Measurements from ENCODE around the gene SNX30. TPM values are rescaled to one million over a fixed set of nuclear protein-coding genes. Genes with fewer than 3 reads are reported as not detected.

Gene SNX30
- total and polyA plus RNA-seq, 9 donors, result 7.0 to 10.9 (median 10.4) TPM

- DNase-seq, result peak; percentile 67
- H3K4me3 ChIP-seq (ENCODE audit: low read length), result no peak overlapping the region
- H3K4me1 ChIP-seq (ENCODE audit: control insufficient read depth, insufficient read depth, low read length), result peaks cover 39% of the 10 kb centered on the region
- no peaks in the 10 kb centered on the region for H3K9me3 ChIP-seq (replicated peaks; ENCODE audit: control insufficient read depth, low read depth, low read length)
- peaks cover 5% of the 10 kb centered on the region for H3K36me3 ChIP-seq (ENCODE audit: control insufficient read depth, insufficient read depth, low read length)
- H3K27me3 ChIP-seq (ENCODE audit: control insufficient read depth, insufficient read depth, low read length), result no peaks in the 10 kb centered on the region
- peak overlapping the region; percentile 63 for H3K27ac ChIP-seq (ENCODE audit: low read length)
- WGBS (ENCODE audit: insufficient coverage), result 74% methylated on average over 6 of the region's 13 CpGs
These were observed 102.4 kb downstream of the SNX30 start for GRCh38 chr9:112852741-112853504.

DNA sequence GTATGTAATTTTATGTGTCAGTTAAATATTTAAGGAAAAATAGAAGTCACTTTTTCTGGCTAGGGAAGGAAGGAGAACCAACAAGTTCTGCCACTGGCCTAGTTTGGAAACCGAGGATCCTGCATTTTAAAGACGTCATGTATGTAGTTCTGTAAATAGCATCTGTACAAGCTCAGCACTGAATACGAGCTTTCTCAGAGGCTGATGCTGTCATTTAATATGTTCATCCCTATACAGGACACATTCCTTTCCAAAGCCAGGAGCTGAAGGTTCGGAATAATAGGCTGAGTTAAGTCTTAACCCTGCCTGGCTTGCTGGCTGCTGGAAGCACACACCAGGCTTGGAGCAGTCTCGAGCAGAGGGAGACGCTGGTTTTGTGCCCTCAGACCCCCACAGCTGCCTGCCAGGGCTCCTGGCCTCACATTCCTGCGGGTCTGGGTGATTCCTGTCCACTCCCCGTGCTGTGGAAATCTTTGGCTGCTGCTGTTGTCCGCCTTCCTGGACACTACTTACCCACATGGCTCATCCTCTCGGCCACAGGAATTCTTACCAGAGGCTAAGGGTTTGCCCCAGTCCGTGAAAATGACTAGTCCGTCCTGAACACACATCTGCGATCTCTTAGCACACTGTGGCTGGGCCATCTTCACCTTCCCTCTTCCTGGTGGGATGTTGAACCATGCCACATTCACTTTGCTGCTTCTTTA is 103.5 kb downstream of the SNX30 start:
- Histone ChIP-seq H3K27me3 (ENCODE audit: control insufficient read depth, insufficient read depth, low read length) (no peaks in the 10 kb centered on the region), H3K4me3 (ENCODE audit: low read length) (no peak overlapping the region), H3K36me3 (ENCODE audit: control insufficient read depth, insufficient read depth, low read length) (peaks cover 5% of the 10 kb centered on the region), H3K9me3 (replicated peaks; ENCODE audit: control insufficient read depth, low read depth, low read length) (no peaks in the 10 kb centered on the region), H3K4me1 (ENCODE audit: control insufficient read depth, insufficient read depth, low read length) (peaks cover 39% of the 10 kb centered on the region), H3K27ac (ENCODE audit: low read length) (peak overlapping the region; percentile 71)
- 72% methylated on average over 10 of the region's 13 CpGs for WGBS (ENCODE audit: insufficient coverage)
- DNase-seq, result peak; percentile 42

GRCh38 chr9:112854657-112855056 is 104.1 kb downstream of the SNX30 start:
- Histone ChIP-seq H3K4me3 (ENCODE audit: low read length) (no peak overlapping the region), H3K4me1 (ENCODE audit: control insufficient read depth, insufficient read depth, low read length) (peaks cover 39% of the 10 kb centered on the region), H3K27me3 (ENCODE audit: control insufficient read depth, insufficient read depth, low read length) (no peaks in the 10 kb centered on the region), H3K36me3 (ENCODE audit: control insufficient read depth, insufficient read depth, low read length) (peaks cover 5% of the 10 kb centered on the region), H3K9me3 (replicated peaks; ENCODE audit: control insufficient read depth, low read depth, low read length) (no peaks in the 10 kb centered on the region), H3K27ac (ENCODE audit: low read length) (peak overlapping the region; percentile 71)
- 81% methylated on average over 4 of the region's 10 CpGs for WGBS (ENCODE audit: insufficient coverage)
- DNase-seq, result no peak

- H3K4me3 ChIP-seq (ENCODE audit: low read length), result no peak overlapping the region
- H3K36me3 ChIP-seq (ENCODE audit: control insufficient read depth, insufficient read depth, low read length), result no peaks in the 10 kb centered on the region
- WGBS (ENCODE audit: insufficient coverage), result 89% methylated on average over 8 of the region's 8 CpGs
- no peaks in the 10 kb centered on the region for H3K27me3 ChIP-seq (ENCODE audit: control insufficient read depth, insufficient read depth, low read length)
- H3K27ac ChIP-seq (ENCODE audit: low read length), result no peak overlapping the region
- peaks cover 39% of the 10 kb centered on the region for H3K4me1 ChIP-seq (ENCODE audit: control insufficient read depth, insufficient read depth, low read length)
- DNase-seq, result no peak
- H3K9me3 ChIP-seq (replicated peaks; ENCODE audit: control insufficient read depth, low read depth, low read length), result no peaks in the 10 kb centered on the region
These were observed 105.6 kb downstream of the SNX30 start for GRCh38 chr9:112856200-112856599.

- DNase-seq, result no peak
- H3K4me3 ChIP-seq (ENCODE audit: low read length), result no peak overlapping the region
- H3K27ac ChIP-seq (ENCODE audit: low read length), result no peak overlapping the region
- 69% methylated on average over 13 of the region's 14 CpGs for WGBS (ENCODE audit: insufficient coverage)
- peaks cover 39% of the 10 kb centered on the region for H3K4me1 ChIP-seq (ENCODE audit: control insufficient read depth, insufficient read depth, low read length)
- no peaks in the 10 kb centered on the region for H3K36me3 ChIP-seq (ENCODE audit: control insufficient read depth, insufficient read depth, low read length)
- H3K27me3 ChIP-seq (ENCODE audit: control insufficient read depth, insufficient read depth, low read length), result no peaks in the 10 kb centered on the region
- no peaks in the 10 kb centered on the region for H3K9me3 ChIP-seq (replicated peaks; ENCODE audit: control insufficient read depth, low read depth, low read length)
These were observed 106.3 kb downstream of the SNX30 start for GRCh38 chr9:112856843-112857242.

GRCh38 chr9:112858005-112858404 is 107.4 kb downstream of the SNX30 start:
- peaks cover 35% of the 10 kb centered on the region for H3K4me1 ChIP-seq (ENCODE audit: control insufficient read depth, insufficient read depth, low read length)
- H3K9me3 ChIP-seq (replicated peaks; ENCODE audit: control insufficient read depth, low read depth, low read length), result no peaks in the 10 kb centered on the region
- H3K4me3 ChIP-seq (ENCODE audit: low read length), result no peak overlapping the region
- H3K27ac ChIP-seq (ENCODE audit: low read length), result no peak overlapping the region
- no peaks in the 10 kb centered on the region for H3K27me3 ChIP-seq (ENCODE audit: control insufficient read depth, insufficient read depth, low read length)
- H3K36me3 ChIP-seq (ENCODE audit: control insufficient read depth, insufficient read depth, low read length), result no peaks in the 10 kb centered on the region
- WGBS (ENCODE audit: insufficient coverage), result 85% methylated on average over 3 of the region's 6 CpGs
- no peak for DNase-seq

DNA sequence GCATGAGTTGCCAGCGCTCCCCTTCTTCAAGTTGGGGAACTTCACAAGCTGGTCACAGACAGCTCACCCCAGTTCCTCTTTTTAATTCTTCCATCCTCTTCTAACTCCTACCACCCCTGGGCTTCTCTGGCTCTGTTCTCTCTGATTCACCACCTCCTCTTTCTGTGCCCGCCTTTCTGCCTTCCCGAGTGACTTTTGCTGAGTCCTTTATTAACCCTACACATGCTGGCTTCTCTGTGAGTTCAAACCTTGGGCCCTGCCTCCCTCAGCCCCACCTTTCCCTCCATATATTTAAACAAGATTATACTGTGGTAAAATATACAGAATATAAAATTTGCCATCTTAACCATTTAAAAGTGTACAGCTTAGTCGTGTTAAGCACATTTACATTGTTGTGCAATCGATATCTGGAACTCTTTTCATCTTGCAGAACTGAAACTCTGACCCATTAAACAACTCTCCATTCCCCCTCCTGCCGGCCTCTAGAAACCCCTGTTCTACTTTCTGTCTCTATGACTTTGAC is 108.1 kb downstream of the SNX30 start:
- Histone ChIP-seq H3K4me3 (ENCODE audit: low read length) (no peak overlapping the region), H3K9me3 (replicated peaks; ENCODE audit: control insufficient read depth, low read depth, low read length) (no peaks in the 10 kb centered on the region), H3K27ac (ENCODE audit: low read length) (no peak overlapping the region), H3K4me1 (ENCODE audit: control insufficient read depth, insufficient read depth, low read length) (peaks cover 30% of the 10 kb centered on the region), H3K27me3 (ENCODE audit: control insufficient read depth, insufficient read depth, low read length) (no peaks in the 10 kb centered on the region), H3K36me3 (ENCODE audit: control insufficient read depth, insufficient read depth, low read length) (no peaks in the 10 kb centered on the region)
- peak; percentile 59 for DNase-seq
- 57% methylated on average over 5 of the region's 6 CpGs for WGBS (ENCODE audit: insufficient coverage)

GRCh38 chr9:112860451-112860850 is 109.9 kb downstream of the SNX30 start:
- DNase-seq, result no peak
- Histone ChIP-seq H3K36me3 (ENCODE audit: control insufficient read depth, insufficient read depth, low read length) (peaks cover 8% of the 10 kb centered on the region), H3K9me3 (replicated peaks; ENCODE audit: control insufficient read depth, low read depth, low read length) (no peaks in the 10 kb centered on the region), H3K27me3 (ENCODE audit: control insufficient read depth, insufficient read depth, low read length) (no peaks in the 10 kb centered on the region), H3K27ac (ENCODE audit: low read length) (no peak overlapping the region), H3K4me1 (ENCODE audit: control insufficient read depth, insufficient read depth, low read length) (peaks cover 12% of the 10 kb centered on the region), H3K4me3 (ENCODE audit: low read length) (no peak overlapping the region)
- WGBS (ENCODE audit: insufficient coverage), result 100% methylated on average over 1 of the region's 1 CpG

GRCh38 chr9:112861155-112861554 is 110.6 kb downstream of the SNX30 start:
- DNase-seq, result no peak
- Histone ChIP-seq H3K36me3 (ENCODE audit: control insufficient read depth, insufficient read depth, low read length) (peaks cover 12% of the 10 kb centered on the region), H3K4me3 (ENCODE audit: low read length) (no peak overlapping the region), H3K27ac (ENCODE audit: low read length) (peak overlapping the region; percentile 31), H3K4me1 (ENCODE audit: control insufficient read depth, insufficient read depth, low read length) (peaks cover 11% of the 10 kb centered on the region), H3K27me3 (ENCODE audit: control insufficient read depth, insufficient read depth, low read length) (no peaks in the 10 kb centered on the region), H3K9me3 (replicated peaks; ENCODE audit: control insufficient read depth, low read depth, low read length) (no peaks in the 10 kb centered on the region)
- 75% methylated on average over 1 of the region's 3 CpGs for WGBS (ENCODE audit: insufficient coverage)
